Cardiac fibroblast (primary cell): ENCODE results near the gene SPATA21.

Source experiments
- DNase-seq, 2 donors: peaks; one replicate each; pipeline versions ENCODE4 v3.0.0 to v3.0.0-alpha.2; 2010; ENCODE audit warnings: low read depth in 2 of 2
- H3K4me3 ChIP-seq, 2 donors: replicated peaks in 1 of 2; 1 replicate in 1 of 2; 2 replicates in 1 of 2; pipeline ENCODE4 v1.5.1; 2011; ENCODE audit warnings: low read depth in 2 of 2, low read length in 2 of 2, mild to moderate bottlenecking in 2 of 2, moderate library complexity in 1 of 2
- CTCF ChIP-seq: IDR thresholded peaks from one replicate; pipeline ENCODE4 v1.5.1; 2011; ENCODE audit warnings: low read depth, mild to moderate bottlenecking, low read length, inconsistent platforms

SPATA21 gene

GRCh38 chr1:16430606-16431005 is 6.6 kb downstream of the SPATA21 start:
- H3K4me3 ChIP-seq, result no peak overlapping the region
- no peak for TF ChIP-seq CTCF
- peak; percentile 6 to 19 for DNase-seq

- no peak for DNase-seq
- no peak for TF ChIP-seq CTCF
- no peak overlapping the region for H3K4me3 ChIP-seq
Measured at GRCh38 chr1:16425125-16426025, 11.8 kb downstream of the SPATA21 start.

- no peak for DNase-seq
- no peak overlapping the region for H3K4me3 ChIP-seq
- TF ChIP-seq CTCF, result no peak
Measured at GRCh38 chr1:16422041-16422440, 15.2 kb downstream of the SPATA21 start.

- no peak overlapping the region for H3K4me3 ChIP-seq
- no peak for DNase-seq
Measured at GRCh38 chr1:16421201-16421600, 16.0 kb downstream of the SPATA21 start.

GRCh38 chr1:16420424-16421118 is 16.7 kb downstream of the SPATA21 start:
- no peak for TF ChIP-seq CTCF
- no peak overlapping the region for H3K4me3 ChIP-seq
- no peak for DNase-seq

More at GRCh38 chr1:16421201-16421600, 16.0 kb downstream of the SPATA21 start:
- no peak for TF ChIP-seq CTCF

- no peak overlapping the region for H3K4me3 ChIP-seq
- DNase-seq, result peak in 1 of 2 donors; percentile 40
- no peak for TF ChIP-seq CTCF
Measured at GRCh38 chr1:16418823-16419425, 18.3 kb downstream of the SPATA21 start.
